ENCODE measurements around the gene CHST12.

The CHST12 gene

DNA sequence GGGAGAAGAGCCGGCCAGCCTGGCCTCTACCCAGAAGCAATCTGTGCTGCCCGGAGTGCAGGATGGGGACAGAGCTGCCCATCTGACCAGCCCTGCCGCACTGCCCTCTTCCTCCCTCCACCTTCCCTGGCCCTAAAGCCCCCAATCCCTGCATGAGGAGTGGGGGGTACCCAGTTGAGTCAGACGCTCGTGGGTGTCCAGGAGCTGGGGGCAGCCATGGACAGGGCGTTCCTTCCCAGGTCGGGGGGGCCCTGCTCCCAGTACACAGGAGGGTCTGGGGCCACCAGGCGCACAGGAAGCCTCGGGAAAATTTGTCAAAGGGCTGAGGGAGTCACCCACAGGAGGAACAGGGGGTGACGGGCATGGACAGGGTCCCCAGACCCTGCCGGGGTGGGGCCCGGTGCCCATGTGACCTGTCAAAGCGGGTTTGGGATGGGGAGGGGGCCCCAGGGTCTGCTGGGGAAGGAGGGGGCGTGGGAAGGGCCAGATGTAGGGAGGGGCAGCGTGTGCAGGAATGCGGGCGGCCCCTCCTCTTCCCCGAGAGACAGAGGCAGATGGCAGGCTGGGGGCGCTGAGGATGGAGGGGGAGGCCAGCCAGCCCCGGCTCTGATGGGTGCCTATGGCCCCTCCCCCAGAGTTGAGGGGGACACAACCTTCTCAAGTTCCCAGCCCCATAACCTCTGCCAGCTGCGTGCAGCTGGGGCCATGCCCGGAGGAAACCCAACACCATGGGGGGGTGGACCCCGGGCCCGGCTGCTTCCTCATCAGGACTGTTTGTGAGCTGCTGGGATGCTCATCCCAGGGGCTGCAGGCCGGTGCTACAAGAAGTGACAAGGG lies 94.3 kb downstream of the CHST12 start:
- DNase-seq (ENCODE audit: low read depth in 3 of 3, low spot score in 1 of 3), result no peak

All from stimulated activated CD4-positive, alpha-beta T cell treated with anti-CD3 and anti-CD28 coated beads, TNF-alpha, amount 100 ng/mL, for 1 hour (primary cell).